ENCODE data around the gene MBD3.

DNA sequence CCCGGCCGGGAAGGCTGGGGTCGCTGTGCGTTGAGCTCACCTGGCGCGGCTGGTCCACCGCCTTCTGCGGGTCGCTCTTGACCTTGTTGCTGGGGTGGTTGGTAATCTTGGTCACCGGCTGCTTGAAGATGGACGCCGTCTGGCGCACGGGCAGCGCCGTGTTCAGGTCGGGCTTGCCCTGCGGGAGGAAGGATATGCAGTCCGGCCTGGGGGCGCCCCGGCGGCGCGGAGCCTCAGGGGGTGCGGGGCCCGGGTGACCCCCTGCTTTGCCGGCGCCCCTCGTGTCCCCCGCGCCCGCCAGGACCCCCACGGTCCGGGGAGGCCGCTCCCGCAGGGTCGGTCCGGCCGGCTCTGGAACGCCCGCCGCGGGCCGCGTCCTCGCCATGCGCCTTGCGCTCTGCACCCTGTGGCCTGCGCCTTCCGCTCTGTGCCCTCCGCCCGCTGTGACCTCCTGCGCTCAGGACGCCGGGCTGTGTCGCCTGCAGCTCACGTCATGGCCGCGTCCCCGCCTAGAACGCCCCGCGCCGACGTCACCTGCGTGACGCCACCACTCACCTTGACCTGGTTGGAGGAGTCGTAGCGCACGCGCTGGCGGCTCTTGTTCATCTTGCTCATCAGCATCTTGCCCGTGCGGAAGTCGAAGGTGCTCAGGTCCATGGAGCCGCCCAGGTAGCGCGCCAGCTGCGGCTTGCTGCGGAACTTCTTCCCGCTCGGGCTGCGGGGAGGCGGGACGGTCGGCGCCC is 8.0 kb downstream of the MBD3 start:
- no peak for TF ChIP-seq YY1 (IDR thresholded peaks at IDR 0.05; ENCODE audit: insufficient read depth, insufficient read length)
- TF ChIP-seq SUZ12 (IDR thresholded peaks at IDR 0.05; ENCODE audit: extremely low read depth, insufficient read depth, insufficient read length), result no peak
- no peak for TF ChIP-seq ZNF274 (IDR thresholded peaks at IDR 0.05; ENCODE audit: low read depth, low read length)
